CD4-positive, alpha-beta T cell treated with Interleukin-6 at 100 ng/mL for 8 hours (primary cell): ENCODE measurements around the gene PRKCE.

Experiments
- DNase-seq: peaks from one replicate; pipeline ENCODE4 v3.0.0-alpha.2; 2020; ENCODE audit warnings: mixed read lengths, low spot score

The PRKCE gene

GRCh38 chr2:46018773-46019591, 367.5 kb downstream of the PRKCE start:
- no peak for DNase-seq

DNA sequence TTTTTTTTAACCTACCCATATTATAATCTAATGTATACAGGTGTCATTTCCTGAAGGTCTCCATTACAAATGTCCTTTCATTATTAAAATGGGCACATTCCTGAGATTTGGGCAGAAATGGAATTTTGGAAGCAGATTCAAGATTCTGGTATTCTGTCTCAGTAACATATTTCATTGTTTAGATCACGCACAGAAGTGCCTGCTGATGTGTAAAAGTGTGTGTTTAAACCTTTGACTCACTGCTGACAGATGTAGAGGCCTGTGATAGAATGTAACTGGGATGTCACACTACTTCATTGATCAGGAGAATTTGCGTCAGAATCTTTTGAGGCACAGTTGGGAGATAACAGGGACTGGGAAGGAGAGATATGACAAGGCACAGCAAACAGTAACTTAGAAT, 368.9 kb downstream of the PRKCE start:
- DNase-seq, result no peak

DNA sequence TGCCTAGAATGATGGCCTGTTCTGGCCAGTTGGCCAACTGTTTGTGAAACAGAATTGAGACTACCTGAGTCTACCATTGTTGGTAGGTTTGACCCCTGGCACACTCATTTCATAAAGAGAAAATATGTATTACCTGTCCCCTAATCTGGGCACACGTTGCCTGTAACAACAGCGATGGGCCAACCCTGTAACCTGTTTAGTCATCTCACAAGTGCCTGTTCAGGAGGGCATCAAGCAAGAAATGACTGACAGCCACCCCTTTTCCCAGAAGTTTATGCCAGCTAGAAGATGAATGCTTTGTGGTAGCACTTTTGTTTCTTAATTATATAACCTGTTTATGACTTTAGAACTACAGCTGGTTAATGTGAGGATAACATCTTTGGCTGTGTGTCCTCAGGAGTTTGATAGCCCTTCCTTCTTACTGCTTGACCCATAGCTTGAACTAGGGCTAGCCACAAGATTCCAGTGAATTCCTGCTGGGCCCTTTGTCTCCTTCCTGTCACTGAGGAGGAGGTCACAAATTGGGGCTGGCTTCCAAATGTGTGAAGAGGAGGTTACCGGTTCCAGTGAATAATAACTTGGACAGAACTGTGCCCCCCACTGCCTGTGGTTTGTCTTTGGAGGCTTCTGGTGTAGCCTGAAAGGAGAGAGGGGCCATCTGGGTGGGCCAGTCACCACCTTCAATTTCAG, 371.8 kb downstream of the PRKCE start:
- DNase-seq, result no peak

- DNase-seq, result no peak
These were observed 372.8 kb downstream of the PRKCE start for GRCh38 chr2:46024146-46024779.

DNA sequence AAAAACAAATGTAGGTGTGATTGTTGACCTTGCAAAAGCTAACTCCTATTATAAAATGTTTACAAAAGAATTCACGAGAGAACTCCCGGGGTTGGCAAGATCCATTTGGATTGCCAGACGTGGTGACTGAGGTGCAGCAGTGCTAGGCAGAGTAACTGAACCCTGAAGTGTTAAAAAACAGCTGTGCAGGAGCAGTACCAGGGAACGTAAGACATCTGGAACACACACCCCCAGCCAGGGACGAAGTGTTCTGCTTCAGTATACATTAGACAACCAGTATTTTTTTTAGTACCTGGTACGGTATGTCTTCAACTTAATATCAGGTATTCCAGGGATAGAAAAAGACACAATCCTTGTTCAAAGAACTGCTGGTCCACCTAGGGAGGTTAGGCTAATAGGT, 373.6 kb downstream of the PRKCE start:
- no peak for DNase-seq

GRCh38 chr2:46025676-46026075, 374.2 kb downstream of the PRKCE start:
- DNase-seq, result no peak

- no peak for DNase-seq
These were observed 375.0 kb downstream of the PRKCE start for GRCh38 chr2:46026431-46026830.

DNA sequence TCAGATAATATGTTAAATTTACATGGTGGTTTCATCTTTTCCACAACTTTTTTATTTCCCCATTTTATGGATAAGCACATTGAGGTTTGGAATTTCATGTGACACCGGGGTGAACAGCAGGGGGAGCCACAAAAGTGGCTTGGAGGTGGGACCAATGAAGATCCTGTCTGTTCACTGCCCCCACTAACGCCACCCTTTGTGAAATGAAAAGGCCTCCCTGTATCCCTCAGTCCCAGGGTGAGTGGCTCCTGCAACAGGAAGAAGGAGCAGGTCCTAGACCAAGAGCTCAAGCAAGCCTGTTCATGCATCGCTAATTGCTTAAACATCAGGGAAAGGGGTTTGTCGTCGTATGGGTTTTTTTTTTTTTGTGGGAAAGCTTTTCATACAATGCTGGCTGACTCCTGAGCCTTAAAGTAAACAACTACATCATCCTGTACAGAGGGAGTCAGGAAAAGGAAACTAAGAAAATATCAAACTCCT, 377.9 kb downstream of the PRKCE start:
- no peak for DNase-seq

DNA sequence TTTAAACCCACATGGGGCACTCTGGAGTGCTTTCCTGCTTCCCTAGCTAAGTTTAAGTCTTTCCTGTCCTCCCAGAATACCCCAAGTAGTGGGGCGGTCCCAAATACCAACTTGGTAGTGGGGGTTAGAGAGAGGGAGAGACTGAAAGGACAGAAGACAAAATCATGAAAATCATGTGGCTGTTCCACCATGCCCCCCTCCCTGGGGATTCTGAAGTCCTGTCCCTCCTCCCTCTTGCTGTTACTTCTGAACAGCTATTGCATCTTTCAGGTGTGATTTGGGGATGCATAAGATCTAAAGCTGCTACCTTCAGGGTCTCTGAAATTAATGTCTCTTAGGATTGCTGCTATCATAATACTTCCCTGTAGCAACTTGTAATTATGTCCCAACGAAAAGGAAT, 378.9 kb downstream of the PRKCE start:
- DNase-seq, result no peak

GRCh38 chr2:46032161-46032813, 380.8 kb downstream of the PRKCE start:
- no peak for DNase-seq

DNA sequence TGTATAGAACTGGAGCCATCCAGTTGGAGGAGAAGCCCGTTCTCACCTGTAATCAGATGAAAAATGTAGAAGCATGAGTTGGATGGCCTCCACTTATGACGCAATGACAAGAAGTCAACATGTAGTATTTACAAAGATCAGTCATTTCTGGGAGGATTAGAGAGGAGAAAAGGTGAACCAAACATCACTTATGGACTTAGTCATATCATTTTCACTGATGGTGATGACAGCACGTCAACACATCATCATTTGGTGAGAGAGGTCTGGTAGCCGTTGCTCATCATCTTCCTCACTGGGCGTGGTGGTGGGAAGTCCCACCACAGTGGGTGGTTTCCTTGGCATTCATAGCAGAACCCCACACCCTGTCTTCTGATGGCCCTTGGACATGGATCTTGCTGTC, 381.5 kb downstream of the PRKCE start:
- no peak for DNase-seq

- no peak for DNase-seq
These were observed 383.1 kb downstream of the PRKCE start for GRCh38 chr2:46034535-46034934.

DNA sequence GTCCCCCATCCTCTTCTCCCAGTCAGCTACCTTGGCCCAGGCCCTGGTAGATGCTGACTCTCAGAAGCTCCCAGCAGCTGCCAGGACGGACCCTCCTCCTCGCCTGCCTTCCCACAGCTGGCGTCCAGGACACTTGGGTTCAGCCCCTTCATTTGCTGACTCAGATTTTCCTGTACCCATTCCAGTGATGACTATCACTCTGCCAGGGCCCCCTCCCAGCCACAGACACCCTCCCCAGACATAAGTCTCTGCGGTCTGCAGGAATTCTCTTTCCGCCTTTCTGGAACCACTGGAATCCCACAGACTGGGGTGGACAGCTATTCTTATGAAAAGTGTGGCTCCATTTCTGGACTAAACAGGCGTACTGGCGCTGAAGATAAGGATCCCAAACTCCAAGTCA, 385.5 kb downstream of the PRKCE start:
- DNase-seq, result no peak

GRCh38 chr2:46039543-46040303, 388.2 kb downstream of the PRKCE start:
- no peak for DNase-seq

DNA sequence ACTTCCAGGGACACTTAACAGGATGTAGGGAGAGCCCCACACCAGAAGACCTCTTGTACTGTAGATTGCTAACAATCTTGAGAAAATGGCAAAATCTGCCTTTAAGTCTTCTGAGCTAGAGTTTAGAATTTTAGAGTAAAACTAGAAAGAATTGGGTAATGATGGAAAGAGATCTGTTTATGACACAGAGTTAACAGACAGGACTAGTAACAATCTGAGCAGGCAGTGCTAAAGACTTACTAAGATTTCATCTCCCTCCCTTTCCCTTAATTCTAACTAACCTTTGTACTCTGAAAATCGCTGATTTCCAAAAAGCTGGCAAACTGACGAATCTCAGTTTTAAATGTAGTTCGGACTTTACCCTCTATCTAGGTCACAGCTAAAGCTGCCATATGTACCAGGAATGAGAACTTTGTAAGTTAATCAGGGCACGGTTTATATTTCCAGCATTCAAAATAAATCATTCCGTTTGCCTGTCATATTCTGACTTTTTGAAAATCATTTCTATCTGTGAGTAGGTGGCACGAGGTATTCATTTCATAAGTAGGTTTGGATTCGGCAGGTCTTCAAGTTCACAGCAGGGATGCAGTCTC, 389.2 kb downstream of the PRKCE start:
- DNase-seq, result no peak

DNA sequence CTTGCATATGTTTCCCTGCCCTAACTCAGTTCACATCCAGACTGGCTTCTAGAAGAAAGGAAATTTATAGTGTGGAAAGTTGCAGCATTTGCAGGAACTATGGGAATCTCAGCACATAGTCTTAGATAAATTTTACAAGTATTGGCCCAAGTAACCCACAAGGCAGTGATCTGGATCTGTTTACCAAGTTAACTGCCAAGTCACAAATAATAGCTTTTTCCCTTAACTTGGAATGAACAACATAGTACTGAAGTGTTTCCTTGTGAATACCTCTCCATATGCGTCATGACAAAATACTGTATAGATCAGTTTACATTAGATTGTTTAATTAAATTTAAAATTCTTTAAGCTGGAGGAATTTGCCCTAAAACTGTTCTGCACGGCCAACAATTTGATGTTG, 390.0 kb downstream of the PRKCE start:
- no peak for DNase-seq

DNA sequence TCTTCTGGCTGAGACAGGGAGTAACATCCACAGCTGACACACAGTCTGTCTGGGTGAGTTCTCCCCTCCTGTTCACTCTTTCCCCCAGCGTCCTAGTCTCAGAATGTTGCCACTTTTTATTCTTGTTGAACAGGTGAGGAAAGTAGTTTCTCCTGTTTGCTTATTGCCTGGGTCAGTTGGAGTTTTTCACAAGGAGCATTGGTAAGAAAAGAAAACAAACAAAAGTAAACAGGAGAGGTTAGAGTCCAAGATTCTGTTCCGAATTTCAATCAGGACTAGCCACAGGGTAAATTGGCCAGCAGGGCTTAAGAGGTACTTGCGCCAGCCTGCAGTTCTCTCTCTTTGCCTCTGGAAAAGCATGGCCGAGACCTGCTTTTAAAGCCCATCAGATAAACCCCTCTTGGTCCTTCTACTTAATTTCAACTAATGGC, 390.7 kb downstream of the PRKCE start:
- DNase-seq, result no peak

DNA sequence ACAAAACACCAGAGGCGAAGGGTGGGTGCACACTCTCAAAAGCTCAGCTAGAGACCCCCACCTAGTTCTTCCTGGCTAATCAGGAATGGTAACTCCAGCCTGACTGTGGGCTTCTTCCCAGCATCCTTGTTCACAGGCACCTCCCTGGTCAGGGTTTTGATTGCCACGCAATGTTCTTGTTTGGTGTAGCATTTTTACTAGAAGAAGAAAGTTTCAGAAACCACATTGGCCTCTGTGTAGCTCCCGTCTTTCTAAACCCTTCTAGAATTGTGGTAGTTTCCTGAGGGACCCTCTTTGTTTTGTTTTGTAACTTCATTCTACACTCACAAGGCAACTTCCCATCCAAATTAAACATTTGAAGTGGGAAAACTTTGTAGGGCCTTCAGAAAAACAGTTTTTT, 391.2 kb downstream of the PRKCE start:
- no peak for DNase-seq

- no peak for DNase-seq
These were observed 394.4 kb downstream of the PRKCE start for GRCh38 chr2:46045888-46046287.

GRCh38 chr2:46047290-46047689, 395.8 kb downstream of the PRKCE start:
- DNase-seq, result no peak

DNA sequence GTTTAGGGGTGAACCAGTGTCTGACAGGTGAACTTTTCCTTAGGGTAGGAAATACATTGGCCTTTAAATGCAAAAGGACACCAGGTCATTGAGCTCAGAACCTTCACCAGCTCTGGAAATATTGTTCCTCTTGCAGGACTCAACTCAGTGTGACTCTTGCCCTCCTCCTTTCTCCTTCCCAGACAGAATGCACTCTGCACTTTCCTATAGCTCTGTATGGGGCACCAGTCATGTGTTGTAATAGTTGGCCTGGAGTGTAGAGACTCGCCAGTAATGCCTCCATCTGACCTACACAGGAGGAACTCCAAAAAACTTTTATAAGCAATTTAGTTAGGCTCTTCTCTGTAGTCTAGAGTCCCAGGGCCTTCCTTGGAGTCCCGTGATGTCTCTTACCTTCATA, 397.2 kb downstream of the PRKCE start:
- DNase-seq, result no peak
